Thoracic aorta (tissue), 2 donors: ENCODE measurements around the gene PPP1R9B. TPM values are rescaled to one million over a fixed set of nuclear protein-coding genes. Genes with fewer than 3 reads are reported as not detected.

ENCODE experiments used
- ATAC-seq: fragments of 150-250 bp; one replicate; pipeline ENCODE4 v1.8.0; 2017; ENCODE audit warnings: low read depth; ENCODE audit not compliant: insufficient number of reproducible peaks, low FRiP score
- DNase-seq: peaks from one replicate; pipeline ENCODE4 v3.0.0-alpha.2; 2020; ENCODE audit warnings: low spot score
- H3K27ac ChIP-seq, 2 donors: fragments of 200-600 bp; sonication (generic); 1 replicate in 1 of 2; 2 replicates in 1 of 2; pipeline ENCODE4 v1.5.1; 2016; ENCODE audit warnings: mild to moderate bottlenecking in 2 of 2, moderate library complexity in 2 of 2
- H3K27me3 ChIP-seq: fragments of 200-600 bp; sonication (generic); replicated peaks from 2 replicates; pipeline ENCODE4 v1.6.0; 2016; ENCODE audit warnings: mild to moderate bottlenecking; ENCODE audit not compliant: insufficient read depth
- H3K36me3 ChIP-seq: fragments of 200-600 bp; sonication (generic); one replicate; pipeline ENCODE4 v1.5.1; 2016
- H3K4me1 ChIP-seq, 2 donors: fragments of 200-600 bp; sonication (generic); 1 replicate in 1 of 2; 2 replicates in 1 of 2; pipeline versions ENCODE4 v1.5.1 to v1.6.0; 2016; ENCODE audit warnings: low read depth in 2 of 2, mild to moderate bottlenecking in 1 of 2; ENCODE audit not compliant: control insufficient read depth in 1 of 2
- H3K4me3 ChIP-seq: fragments of 200-600 bp; sonication (generic); 2 replicates; pipeline ENCODE4 v1.5.1; 2016; ENCODE audit warnings: mild to moderate bottlenecking
- H3K9me3 ChIP-seq: fragments of 200-600 bp; sonication (generic); 2 replicates; pipeline ENCODE4 v1.5.1; 2016
- CTCF ChIP-seq: fragments of 200-600 bp; sonication (generic); IDR thresholded peaks from one replicate; pipeline ENCODE4 v1.5.1; 2019; ENCODE audit warnings: antibody characterized with exemption
- total RNA-seq, 2 donors: library from RNA; depleted of rRNA; stranded (reverse); fragments of >200 nt; gene quantifications; one replicate each; pipeline versions ENCODE4 v1.1.0 to v1.2.3, GENCODE V29; 2016

PPP1R9B gene
- total RNA-seq, 2 donors from 2014 or later: 53.3 to 67.1 TPM

GRCh38 chr17:50196826-50197225, 46.3 kb upstream of the PPP1R9B start:
- peaks cover 18 to 62% of the 10 kb centered on the region in 2 donors for H3K4me1 ChIP-seq
- ATAC-seq: no peak
- H3K9me3 ChIP-seq: no peaks in the 10 kb centered on the region
- no peak for TF ChIP-seq CTCF
- no peaks in the 10 kb centered on the region for H3K27me3 ChIP-seq
- H3K4me3 ChIP-seq: no peak overlapping the region
- DNase-seq: no peak
- peaks cover 66% of the 10 kb centered on the region for H3K36me3 ChIP-seq
- H3K27ac ChIP-seq: peak overlapping the region; percentile 88 to 90

DNA sequence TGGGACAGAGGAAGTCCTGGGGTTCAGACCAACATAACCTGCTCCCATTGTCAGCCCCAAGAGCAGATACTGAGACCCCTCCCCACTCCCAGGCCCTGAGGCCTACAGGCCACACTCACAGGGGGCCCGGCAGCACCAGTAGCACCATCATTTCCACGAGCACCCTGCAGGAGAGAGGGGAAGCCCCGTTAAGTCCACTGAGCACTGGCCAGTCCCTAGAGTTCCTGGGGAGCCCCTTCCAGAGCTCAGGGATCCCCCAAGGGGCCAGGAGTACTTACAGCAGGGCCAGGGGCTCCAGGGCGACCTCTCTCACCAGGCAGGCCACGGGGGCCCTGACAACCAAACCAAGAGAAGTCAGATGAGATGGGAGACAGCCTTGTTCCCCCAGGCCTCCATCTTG, 45.6 kb upstream of the PPP1R9B start:
- peaks cover 18 to 66% of the 10 kb centered on the region in 2 donors for H3K4me1 ChIP-seq
- H3K27me3 ChIP-seq: no peaks in the 10 kb centered on the region
- ATAC-seq (no peak), DNase-seq (no peak)
- no peak overlapping the region for H3K4me3 ChIP-seq
- peak overlapping the region; percentile 88 to 90 for H3K27ac ChIP-seq
- peaks cover 73% of the 10 kb centered on the region for H3K36me3 ChIP-seq
- no peaks in the 10 kb centered on the region for H3K9me3 ChIP-seq
- TF ChIP-seq CTCF: no peak

DNA sequence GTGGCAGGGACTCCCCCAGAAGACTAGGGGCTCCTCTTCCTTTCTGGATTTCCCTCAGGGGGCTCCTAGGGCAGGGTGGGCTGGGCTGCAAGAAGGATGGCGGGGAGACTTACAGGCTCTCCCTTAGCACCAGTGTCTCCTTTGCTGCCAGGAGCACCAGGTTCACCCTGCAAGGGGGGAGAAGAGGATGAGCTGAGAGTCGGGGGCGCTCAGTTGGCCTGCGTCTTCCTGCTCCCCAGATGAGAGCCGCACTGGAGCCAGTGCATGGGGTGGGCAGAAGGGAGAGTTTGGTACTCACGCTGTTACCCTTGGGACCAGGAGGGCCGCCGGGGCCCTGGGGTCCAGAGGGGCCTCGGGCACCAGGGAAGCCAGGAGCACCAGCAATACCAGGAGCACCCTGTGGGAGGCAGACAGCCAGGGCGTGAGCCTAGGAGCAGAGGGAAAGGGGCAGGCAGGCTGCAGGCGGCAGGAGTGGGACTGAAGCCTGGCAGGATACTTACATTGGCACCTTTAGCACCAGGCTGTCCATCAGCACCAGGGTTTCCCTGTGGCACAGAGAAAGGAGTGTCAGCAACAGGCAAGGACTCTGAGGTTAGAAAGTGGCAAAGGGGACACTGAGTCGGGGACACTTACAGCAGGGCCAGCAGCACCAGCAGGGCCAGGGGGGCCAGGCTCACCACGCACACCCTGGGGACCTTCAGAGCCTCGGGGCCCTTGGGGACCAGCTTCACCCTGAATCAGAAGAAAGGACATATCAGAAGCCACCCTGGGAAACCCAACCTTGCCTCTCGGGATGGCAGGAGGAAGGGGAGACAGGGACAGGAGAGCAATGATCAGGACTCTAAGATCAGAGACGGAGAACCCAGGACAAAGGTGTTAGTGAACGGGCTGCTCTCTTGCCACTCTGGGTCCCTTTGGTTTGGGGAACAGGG, 44.7 kb upstream of the PPP1R9B start:
- no peaks in the 10 kb centered on the region for H3K9me3 ChIP-seq
- no peak for DNase-seq
- H3K4me3 ChIP-seq: no peak overlapping the region
- H3K27me3 ChIP-seq: no peaks in the 10 kb centered on the region
- H3K27ac ChIP-seq: peak overlapping the region; percentile 88 to 90
- TF ChIP-seq CTCF: peak; percentile 30
- ATAC-seq: no peak
- peaks cover 81% of the 10 kb centered on the region for H3K36me3 ChIP-seq
- H3K4me1 ChIP-seq: peaks cover 18 to 74% of the 10 kb centered on the region in 2 donors

- DNase-seq (no peak), ATAC-seq (no peak)
- peaks cover 18 to 81% of the 10 kb centered on the region in 2 donors for H3K4me1 ChIP-seq
- no peak for TF ChIP-seq CTCF
- no peaks in the 10 kb centered on the region for H3K27me3 ChIP-seq
- H3K9me3 ChIP-seq: no peaks in the 10 kb centered on the region
- peak overlapping the region; percentile 88 to 90 for H3K27ac ChIP-seq
- no peak overlapping the region for H3K4me3 ChIP-seq
- H3K36me3 ChIP-seq: peaks cover 90% of the 10 kb centered on the region
These were observed 43.9 kb upstream of the PPP1R9B start for GRCh38 chr17:50194140-50194933.
